ENCODE measurements around the gene VPS9D1. TPM values are rescaled to one million over a fixed set of nuclear protein-coding genes. Genes with fewer than 3 reads are reported as not detected.
"Not testable (repeated sequence)": the region's sequence is repeated elsewhere in the genome, so short reads cannot be mapped to it uniquely, and the experiment has no call there.

VPS9D1 gene
- total RNA-seq, 1 donor from 2014 or later, result 17.1 TPM

GRCh38 chr16:89687092-89687940 lies 33.4 kb downstream of the VPS9D1 start:
- H3K9me3 Mint-ChIP-seq, result peaks cover 6% of the 10 kb centered on the region
- peaks cover 31% of the 10 kb centered on the region for H3K36me3 Mint-ChIP-seq
- no peaks in the 10 kb centered on the region for H3K27me3 Mint-ChIP-seq (ENCODE audit: low read depth)
- H3K4me1 Mint-ChIP-seq, result peaks cover 12% of the 10 kb centered on the region
- H3K27ac Mint-ChIP-seq, result peak overlapping the region; percentile 94
- TF ChIP-seq, protein P1, sequence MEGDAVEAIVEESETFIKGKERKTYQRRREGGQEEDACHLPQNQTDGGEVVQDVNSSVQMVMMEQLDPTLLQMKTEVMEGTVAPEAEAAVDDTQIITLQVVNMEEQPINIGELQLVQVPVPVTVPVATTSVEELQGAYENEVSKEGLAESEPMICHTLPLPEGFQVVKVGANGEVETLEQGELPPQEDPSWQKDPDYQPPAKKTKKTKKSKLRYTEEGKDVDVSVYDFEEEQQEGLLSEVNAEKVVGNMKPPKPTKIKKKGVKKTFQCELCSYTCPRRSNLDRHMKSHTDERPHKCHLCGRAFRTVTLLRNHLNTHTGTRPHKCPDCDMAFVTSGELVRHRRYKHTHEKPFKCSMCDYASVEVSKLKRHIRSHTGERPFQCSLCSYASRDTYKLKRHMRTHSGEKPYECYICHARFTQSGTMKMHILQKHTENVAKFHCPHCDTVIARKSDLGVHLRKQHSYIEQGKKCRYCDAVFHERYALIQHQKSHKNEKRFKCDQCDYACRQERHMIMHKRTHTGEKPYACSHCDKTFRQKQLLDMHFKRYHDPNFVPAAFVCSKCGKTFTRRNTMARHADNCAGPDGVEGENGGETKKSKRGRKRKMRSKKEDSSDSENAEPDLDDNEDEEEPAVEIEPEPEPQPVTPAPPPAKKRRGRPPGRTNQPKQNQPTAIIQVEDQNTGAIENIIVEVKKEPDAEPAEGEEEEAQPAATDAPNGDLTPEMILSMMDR (IDR thresholded peaks at IDR 0.05; ENCODE audit: unreplicated experiment), result no peak
- peak overlapping the region; percentile 89 for H3K4me3 Mint-ChIP-seq
- DNase-seq (ENCODE audit: low spot score in 2 of 2, unreplicated experiment in 2 of 2), result no peak

DNA sequence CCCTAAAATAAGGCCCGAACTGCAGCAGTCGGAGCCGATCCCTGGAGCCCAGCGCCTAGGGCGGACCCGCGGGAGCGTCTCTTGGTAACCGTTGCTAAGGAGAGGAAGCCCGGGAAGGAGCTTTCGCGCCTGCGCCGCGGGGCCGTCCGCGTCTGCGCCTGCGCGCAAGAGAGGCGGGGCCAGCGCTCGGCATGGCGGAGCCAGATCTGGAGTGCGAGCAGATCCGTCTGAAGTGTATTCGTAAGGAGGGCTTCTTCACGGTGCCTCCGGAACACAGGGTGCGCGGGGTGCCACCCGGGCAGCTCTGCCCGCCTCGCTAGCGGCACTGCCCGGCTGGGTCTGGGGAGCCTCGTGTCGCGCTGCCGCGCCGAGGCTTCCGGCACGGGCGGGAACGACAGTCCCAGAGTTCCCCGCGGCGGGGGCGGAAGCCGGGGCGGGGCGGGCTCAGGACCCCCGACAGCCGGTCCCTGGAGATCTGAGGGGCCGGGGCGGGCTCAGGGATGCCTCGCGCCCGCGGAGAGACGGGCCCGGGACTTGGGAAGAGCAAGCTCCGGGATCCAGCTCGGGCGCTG lies 34.1 kb downstream of the VPS9D1 start, which contains the start of gene CDK10:
Gene CDK10 (plus strand): TSS at position 170 of the 572 bp plus-strand sequence. CDS start 22 bp downstream, at position 192.
- peak within 1 kb of the TSS; percentile 94 for H3K27ac Mint-ChIP-seq
- H3K4me1 Mint-ChIP-seq, result peaks cover 12% of the 10 kb centered on the region
- peak within 1 kb of the TSS; percentile 89 for H3K4me3 Mint-ChIP-seq
- no peaks in the 10 kb centered on the region for H3K27me3 Mint-ChIP-seq (ENCODE audit: low read depth)
- peaks cover 37% of the 10 kb centered on the region for H3K36me3 Mint-ChIP-seq
- TF ChIP-seq, protein P1 (IDR thresholded peaks at IDR 0.05; ENCODE audit: unreplicated experiment), result no peak
- H3K9me3 Mint-ChIP-seq, result peaks cover 9% of the 10 kb centered on the region
- DNase-seq (ENCODE audit: low spot score in 2 of 2, unreplicated experiment in 2 of 2), result peak; percentile 82 to 98

GRCh38 chr16:89685916-89686315 lies 34.8 kb downstream of the VPS9D1 start:
- DNase-seq (ENCODE audit: low spot score in 2 of 2, unreplicated experiment in 2 of 2), result no peak
- TF ChIP-seq, protein P1 (IDR thresholded peaks at IDR 0.05; ENCODE audit: unreplicated experiment), result no peak
- H3K9me3 Mint-ChIP-seq, result peaks cover 9% of the 10 kb centered on the region
- peaks cover 41% of the 10 kb centered on the region for H3K36me3 Mint-ChIP-seq
- peak overlapping the region; percentile 35 for H3K4me3 Mint-ChIP-seq
- H3K27me3 Mint-ChIP-seq (ENCODE audit: low read depth), result no peaks in the 10 kb centered on the region
- no peak overlapping the region for H3K27ac Mint-ChIP-seq
- peaks cover 12% of the 10 kb centered on the region for H3K4me1 Mint-ChIP-seq

- no peak overlapping the region for H3K4me3 Mint-ChIP-seq
- peaks cover 26% of the 10 kb centered on the region for H3K36me3 Mint-ChIP-seq
- TF ChIP-seq, protein P1 (IDR thresholded peaks at IDR 0.05; ENCODE audit: unreplicated experiment), result no peak
- no peaks in the 10 kb centered on the region for H3K4me1 Mint-ChIP-seq
- H3K9me3 Mint-ChIP-seq, result peaks cover 7% of the 10 kb centered on the region
- H3K27ac Mint-ChIP-seq, result no peak overlapping the region
- H3K27me3 Mint-ChIP-seq (ENCODE audit: low read depth), result no peaks in the 10 kb centered on the region
- no peak for DNase-seq (ENCODE audit: low spot score in 2 of 2, unreplicated experiment in 2 of 2)
Observed at GRCh38 chr16:89678258-89678657, 42.4 kb downstream of the VPS9D1 start.

DNA sequence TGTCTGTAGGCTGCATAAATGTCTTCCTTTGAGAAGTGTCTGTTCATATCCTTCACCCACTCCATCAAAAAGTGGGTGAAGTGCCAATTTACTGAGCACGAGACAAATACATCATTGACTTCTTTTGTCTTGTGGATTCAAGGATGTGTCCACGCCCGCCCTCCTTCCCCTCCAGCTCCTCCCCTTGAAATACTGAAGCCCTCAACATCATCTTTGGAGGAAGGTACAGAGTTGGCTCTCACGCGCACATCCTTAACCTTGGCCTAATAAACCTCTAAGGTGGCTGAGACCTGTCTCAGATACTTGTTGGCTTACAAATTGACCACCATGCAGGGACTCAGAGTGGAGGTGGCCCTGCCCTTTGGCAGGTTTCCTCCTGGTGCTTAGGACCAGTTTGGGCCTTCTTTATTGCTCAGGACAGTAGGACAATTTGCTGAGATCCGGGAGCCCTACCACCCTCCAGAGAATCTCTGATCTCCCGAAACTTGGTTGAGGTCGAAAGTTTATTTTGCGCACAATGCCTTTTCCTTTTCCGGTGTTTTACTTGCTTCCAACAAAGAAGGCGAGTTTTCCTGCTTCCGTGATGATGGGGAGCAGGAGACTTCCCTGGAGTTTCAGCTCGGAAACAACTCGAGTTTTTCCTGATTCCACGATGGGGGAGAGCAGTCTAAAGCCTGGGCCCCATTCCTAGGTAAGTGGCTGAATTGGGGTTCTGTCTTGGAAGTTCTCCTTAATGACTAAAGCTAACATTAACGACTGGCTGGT lies 48.3 kb downstream of the VPS9D1 start:
- TF ChIP-seq, protein P1 (IDR thresholded peaks at IDR 0.05; ENCODE audit: unreplicated experiment), result no peak
- Mint-ChIP-seq H3K36me3 (peaks cover 2% of the 10 kb centered on the region), H3K4me1 (no peaks in the 10 kb centered on the region), H3K9me3 (no peaks in the 10 kb centered on the region), H3K27me3 (ENCODE audit: low read depth) (no peaks in the 10 kb centered on the region), H3K4me3 (no peak overlapping the region), H3K27ac (no peak overlapping the region)
- DNase-seq (ENCODE audit: low spot score in 2 of 2, unreplicated experiment in 2 of 2), result no peak

- H3K4me1 Mint-ChIP-seq; H3K27me3 Mint-ChIP-seq (ENCODE audit: low read depth); H3K9me3 Mint-ChIP-seq; DNase-seq (ENCODE audit: low spot score in 2 of 2, unreplicated experiment in 2 of 2); H3K4me3 Mint-ChIP-seq; H3K36me3 Mint-ChIP-seq; H3K27ac Mint-ChIP-seq: not testable (repeated sequence)
Observed at GRCh38 chr16:89671565-89671964, 49.1 kb downstream of the VPS9D1 start.

Data from mesothelial cell of epicardium (in vitro differentiated cells).